ENCODE results near the gene CATSPER1.

CATSPER1 gene

DNA sequence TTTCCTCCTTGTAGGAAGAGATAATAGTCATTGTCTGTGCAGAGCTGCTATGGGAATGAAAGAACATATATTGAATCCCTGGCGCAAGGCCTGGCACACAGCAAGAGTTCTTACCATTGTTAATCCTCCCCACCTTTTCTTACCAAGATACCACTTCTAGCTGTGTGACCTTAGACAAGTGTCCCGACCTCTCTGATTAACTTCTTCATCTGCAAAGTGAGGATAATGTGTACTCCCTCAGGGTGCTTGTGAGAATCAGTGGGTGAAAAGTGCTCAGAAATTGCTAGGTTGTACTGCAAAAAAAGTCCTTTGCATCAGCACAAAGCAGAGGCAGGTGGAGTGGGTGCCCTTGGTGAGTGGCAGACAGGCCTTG is 18.2 kb downstream of the CATSPER1 start:
- DNase-seq (ENCODE audit: low read depth): no peak
- no peak overlapping the region for H3K4me3 ChIP-seq (ENCODE audit: low read depth, low read length)
- no peak for TF ChIP-seq CTCF (IDR thresholded peaks at IDR 0.05; ENCODE audit: low read depth, low read length, missing control alignments)

DNA sequence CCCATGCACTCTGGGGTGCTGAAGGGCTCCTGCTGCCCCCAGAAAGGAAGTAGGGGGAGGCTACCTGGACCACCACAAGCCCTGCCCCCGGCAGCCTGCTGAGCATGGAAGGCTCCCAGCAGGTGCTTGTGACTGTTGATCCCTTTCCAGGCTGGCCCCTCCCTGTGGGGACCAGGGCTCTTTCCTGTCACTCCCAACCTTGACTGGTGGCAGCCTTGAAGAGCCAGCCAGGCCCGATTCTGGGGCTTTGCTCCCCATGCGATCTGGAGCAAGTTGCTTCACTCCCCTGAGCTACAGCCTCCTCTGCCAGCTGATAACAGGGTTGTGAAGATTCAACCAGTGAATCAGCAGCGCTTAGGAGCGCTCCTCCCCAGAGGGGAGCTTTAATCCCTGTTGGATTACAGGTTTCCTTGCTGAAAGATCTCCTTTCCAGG is 19.1 kb downstream of the CATSPER1 start:
- DNase-seq (ENCODE audit: low read depth): no peak
- H3K4me3 ChIP-seq (ENCODE audit: low read depth, low read length): no peak overlapping the region
- no peak for TF ChIP-seq CTCF (IDR thresholded peaks at IDR 0.05; ENCODE audit: low read depth, low read length, missing control alignments)

DNA sequence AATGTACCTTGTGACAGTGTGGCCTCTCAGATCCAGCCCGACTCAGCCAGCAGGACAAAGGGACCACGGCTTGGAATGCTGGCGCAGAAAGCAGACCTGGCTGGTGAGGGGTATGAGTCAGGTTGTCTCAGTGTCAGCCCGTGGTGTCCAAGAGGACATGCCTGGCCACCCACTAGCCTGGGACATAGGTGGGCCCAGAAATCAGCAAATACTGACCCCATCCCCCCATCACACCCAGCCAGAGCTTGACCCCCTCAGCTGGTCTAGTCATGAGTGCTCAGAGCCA is 19.4 kb downstream of the CATSPER1 start:
- H3K4me3 ChIP-seq (ENCODE audit: low read depth, low read length): no peak overlapping the region
- no peak for DNase-seq (ENCODE audit: low read depth)
- no peak for TF ChIP-seq CTCF (IDR thresholded peaks at IDR 0.05; ENCODE audit: low read depth, low read length, missing control alignments)

DNA sequence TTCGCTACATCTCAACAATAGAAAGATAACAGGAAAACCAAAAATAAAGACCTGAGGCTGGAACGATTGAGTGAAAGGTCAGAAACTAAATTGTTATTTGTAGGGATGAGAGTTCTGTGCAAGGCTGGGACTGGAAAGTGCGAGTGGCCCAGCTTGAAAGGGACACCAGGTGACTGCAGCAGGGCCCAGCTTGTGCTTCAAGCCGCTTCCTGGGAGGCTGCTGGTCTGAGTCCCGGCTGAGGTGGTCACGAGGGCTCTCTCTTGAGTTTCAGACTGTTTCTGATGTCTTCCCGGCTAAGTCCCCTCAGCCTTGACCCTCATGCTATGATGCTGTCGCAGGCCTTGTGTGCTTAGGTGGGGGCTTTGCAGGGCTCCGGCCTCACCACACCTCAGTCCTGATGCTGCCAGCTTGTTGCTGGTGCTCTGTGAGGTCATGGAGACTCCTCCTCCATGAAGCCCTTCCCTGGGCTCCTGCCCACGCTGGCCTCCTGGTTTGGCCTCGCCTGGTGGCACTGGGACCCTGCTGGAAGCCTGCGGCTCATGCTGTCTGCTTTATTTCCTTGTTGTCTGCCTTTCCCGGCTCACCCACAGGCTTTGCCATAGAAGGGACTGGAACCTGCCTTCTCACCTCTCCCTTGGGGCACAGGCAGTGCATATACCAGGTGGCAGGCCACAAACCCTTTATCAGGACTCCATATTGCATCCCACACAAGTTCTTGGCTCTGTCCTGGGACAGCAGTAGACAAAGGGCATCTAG is 20.0 kb downstream of the CATSPER1 start:
- TF ChIP-seq CTCF (IDR thresholded peaks at IDR 0.05; ENCODE audit: low read depth, low read length, missing control alignments): no peak
- no peak for DNase-seq (ENCODE audit: low read depth)
- no peak overlapping the region for H3K4me3 ChIP-seq (ENCODE audit: low read depth, low read length)

GRCh38 chr11:66004186-66004585 is 22.1 kb downstream of the CATSPER1 start:
- no peak overlapping the region for H3K4me3 ChIP-seq (ENCODE audit: low read depth, low read length)
- TF ChIP-seq CTCF (IDR thresholded peaks at IDR 0.05; ENCODE audit: low read depth, low read length, missing control alignments): no peak
- no peak for DNase-seq (ENCODE audit: low read depth)

GRCh38 chr11:66003291-66003690 is 23.0 kb downstream of the CATSPER1 start:
- peak overlapping the region; percentile 78 for H3K4me3 ChIP-seq (ENCODE audit: low read depth, low read length)
- TF ChIP-seq CTCF (IDR thresholded peaks at IDR 0.05; ENCODE audit: low read depth, low read length, missing control alignments): no peak
- DNase-seq (ENCODE audit: low read depth): no peak

DNA sequence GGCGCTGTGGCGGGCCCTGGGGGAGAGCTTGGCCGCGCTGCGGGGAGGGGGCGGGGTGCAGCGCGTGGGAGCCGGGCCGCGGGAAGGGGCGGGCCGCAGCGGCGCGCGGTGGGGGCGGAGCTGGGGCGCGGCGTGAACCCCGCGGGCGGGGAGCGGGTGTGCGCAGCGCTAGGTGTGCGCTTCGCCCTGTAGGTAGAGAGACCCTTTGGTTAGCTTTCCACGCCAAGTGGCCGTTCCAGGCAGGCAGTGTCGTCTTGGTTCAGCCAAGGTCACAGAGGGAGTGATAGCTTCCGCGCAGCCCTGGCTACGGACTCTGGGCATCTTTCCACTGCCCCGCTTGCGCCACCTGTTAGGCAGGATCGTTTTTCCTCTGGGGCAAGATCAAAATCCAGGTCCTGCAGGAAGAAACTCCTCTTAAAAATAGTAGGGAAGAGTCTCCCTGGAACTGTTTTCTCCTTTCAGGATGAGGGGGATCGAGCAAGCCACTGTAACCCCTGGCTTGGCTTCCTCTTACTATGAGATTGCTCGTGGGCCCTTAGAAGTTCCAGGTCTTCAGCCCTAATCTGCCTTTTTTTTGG is 23.5 kb downstream of the CATSPER1 start:
- no peak for DNase-seq (ENCODE audit: low read depth)
- no peak for TF ChIP-seq CTCF (IDR thresholded peaks at IDR 0.05; ENCODE audit: low read depth, low read length, missing control alignments)
- peak overlapping the region; percentile 78 for H3K4me3 ChIP-seq (ENCODE audit: low read depth, low read length)
